GM21526 (cell line): ENCODE results near the gene GPR148.

Source experiments
- ATAC-seq: cut with Tn5 transposase; IDR thresholded peaks from one replicate; pipeline ENCODE4 v1.9.1; 2021; ENCODE audit warnings: moderate library complexity; ENCODE audit not compliant: unreplicated experiment, low FRiP score

GPR148 gene

GRCh38 chr2:130766711-130767407 lies 38.0 kb downstream of the GPR148 start:
- no peak for ATAC-seq

GRCh38 chr2:130767408-130767775 lies 38.5 kb downstream of the GPR148 start:
- ATAC-seq: no peak

GRCh38 chr2:130768191-130768855 lies 39.5 kb downstream of the GPR148 start:
- no peak for ATAC-seq

GRCh38 chr2:130769343-130769907 lies 40.6 kb downstream of the GPR148 start:
- no peak for ATAC-seq

- no peak for ATAC-seq
These were observed 47.7 kb downstream of the GPR148 start for GRCh38 chr2:130776550-130776949.

- no peak for ATAC-seq
These were observed 49.9 kb downstream of the GPR148 start for GRCh38 chr2:130778781-130779180.
